DOHH2 (cell line): Measurements from ENCODE around the gene GJC2.

Experiments used
- H3F3A ChIP-seq: fragments of 200-600 bp; sonication (generic), shearing (Covaris generic); 2 replicates; pipeline ENCODE4 v1.6.0; 2016; ENCODE audit warnings: antibody characterized with exemption, mild to moderate bottlenecking; ENCODE audit not compliant: control insufficient read depth, insufficient read depth
- H3K27ac ChIP-seq: fragments of 200-600 bp; sonication (generic); 2 replicates; pipeline ENCODE4 v1.5.1; 2014; ENCODE audit warnings: low read depth, mild to moderate bottlenecking, low read length, moderate library complexity
- H3K27me3 ChIP-seq: fragments of 200-600 bp; sonication (generic); 2 replicates; pipeline ENCODE4 v1.6.1; 2014; ENCODE audit warnings: mild to moderate bottlenecking, low read length, mixed read lengths; ENCODE audit not compliant: control insufficient read depth
- H3K36me3 ChIP-seq: fragments of 200-600 bp; sonication (generic); 2 replicates; pipeline ENCODE4 v1.6.1; 2014; ENCODE audit warnings: mild to moderate bottlenecking, low read length, moderate library complexity, mixed read lengths; ENCODE audit not compliant: control insufficient read depth
- H3K4me1 ChIP-seq: fragments of 200-600 bp; sonication (generic); 2 replicates; pipeline ENCODE4 v1.6.1; 2014; ENCODE audit warnings: mild to moderate bottlenecking, low read length, mixed read lengths; ENCODE audit not compliant: control insufficient read depth
- H3K4me2 ChIP-seq: fragments of 200-600 bp; sonication (generic); 2 replicates; pipeline ENCODE4 v1.6.0; 2014; ENCODE audit warnings: mild to moderate bottlenecking, low read length, moderate library complexity
- H3K4me3 ChIP-seq: fragments of 200-600 bp; sonication (generic); 2 replicates; pipeline ENCODE4 v1.5.1; 2014; ENCODE audit warnings: mild to moderate bottlenecking, low read length, mixed read lengths
- H3K79me2 ChIP-seq: fragments of 200-600 bp; sonication (generic); 2 replicates; pipeline ENCODE4 v1.6.1; 2014; ENCODE audit warnings: mild to moderate bottlenecking, low read length, mixed read lengths; ENCODE audit not compliant: control insufficient read depth
- H3K9me2 ChIP-seq: fragments of 200-600 bp; sonication (generic); replicated peaks from 2 replicates; pipeline ENCODE4 v1.6.1; 2014; ENCODE audit warnings: mild to moderate bottlenecking, low read length, mixed read lengths; ENCODE audit not compliant: control insufficient read depth
- H3K9me3 ChIP-seq: fragments of 200-600 bp; sonication (generic); 2 replicates; pipeline ENCODE4 v1.6.1; 2014; ENCODE audit warnings: antibody characterized with exemption, low read length, mixed read lengths; ENCODE audit not compliant: control insufficient read depth, insufficient read depth
- H4K20me1 ChIP-seq: fragments of 200-600 bp; sonication (generic); 2 replicates; pipeline ENCODE4 v1.6.0; 2014; ENCODE audit warnings: low read depth, mild to moderate bottlenecking, antibody characterized with exemption, low read length, moderate library complexity; ENCODE audit not compliant: control insufficient read depth, insufficient read depth
- CTCF ChIP-seq: fragments of 200-600 bp; sonication (generic); IDR thresholded peaks from one replicate; pipeline ENCODE4 v1.5.1; 2014; ENCODE audit warnings: antibody characterized with exemption, mild to moderate bottlenecking, low read depth, low read length; ENCODE audit not compliant: poor library complexity, severe bottlenecking
- EZH2phosphoT487 ChIP-seq: fragments of 200-600 bp; sonication (generic); IDR thresholded peaks from 2 replicates; pipeline ENCODE4 v1.6.1; 2017; ENCODE audit warnings: borderline replicate concordance, mild to moderate bottlenecking, antibody characterized with exemption, low read length, moderate library complexity, mixed read lengths

Gene GJC2

DNA sequence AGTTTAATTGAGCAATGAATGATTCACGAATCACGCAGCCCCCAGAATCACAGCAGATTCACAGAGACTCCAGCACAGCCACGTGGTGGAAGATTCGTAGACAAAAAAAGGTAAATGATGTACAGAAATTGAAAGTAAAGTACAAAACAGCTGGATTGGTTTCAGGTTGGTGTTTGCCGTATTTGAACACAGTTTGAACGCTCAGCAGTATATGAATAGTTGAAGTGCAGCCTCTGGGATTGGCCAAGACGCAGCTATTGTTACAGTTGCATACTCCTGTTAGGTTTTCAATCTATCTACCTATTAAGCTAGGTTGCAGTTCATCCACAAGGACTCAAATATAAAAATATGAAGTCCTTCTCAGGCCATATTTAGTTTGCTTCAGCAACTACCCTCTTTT lies 37.6 kb upstream of the GJC2 start:
- no peak overlapping the region for H3K4me3 ChIP-seq
- peaks cover 18% of the 10 kb centered on the region for H3K79me2 ChIP-seq
- H3K4me2 ChIP-seq: no peak overlapping the region
- peaks cover 17% of the 10 kb centered on the region for H3K4me1 ChIP-seq
- no peaks in the 10 kb centered on the region for H3K9me2 ChIP-seq
- no peak overlapping the region for H3K27ac ChIP-seq
- TF ChIP-seq CTCF (no peak), EZH2phosphoT487 (no peak)
- no peaks in the 10 kb centered on the region for H3K27me3 ChIP-seq
- H4K20me1 ChIP-seq: no peaks in the 10 kb centered on the region
- peaks cover 5% of the 10 kb centered on the region; the same call in 1 of the 2 replicates for H3F3A ChIP-seq
- peaks cover 5% of the 10 kb centered on the region; the same call in 1 of the 2 replicates for H3K36me3 ChIP-seq
- no peaks in the 10 kb centered on the region for H3K9me3 ChIP-seq

DNA sequence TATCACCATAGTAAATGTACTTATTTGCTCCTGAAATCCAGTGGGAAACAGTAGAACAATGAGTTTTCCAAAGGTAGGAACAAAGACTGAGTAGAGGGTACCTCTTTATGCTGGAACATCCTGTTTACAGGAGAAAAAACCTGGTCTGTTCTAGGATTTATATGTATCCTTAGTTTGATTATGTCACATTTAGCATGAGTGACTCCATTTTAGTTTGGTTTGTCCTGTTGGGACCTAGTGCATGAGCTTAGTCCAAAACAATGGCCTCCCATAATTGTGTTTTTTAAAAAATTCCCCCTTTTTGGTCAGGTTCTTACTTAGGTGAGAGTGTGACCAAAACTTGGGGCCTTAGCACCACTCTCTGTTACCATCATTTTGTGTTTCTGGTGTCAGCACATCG lies 37.1 kb upstream of the GJC2 start:
- no peaks in the 10 kb centered on the region for H3K9me2 ChIP-seq
- H3K4me3 ChIP-seq: no peak overlapping the region
- peaks cover 2% of the 10 kb centered on the region; the same call in 1 of the 2 replicates for H3K36me3 ChIP-seq

DNA sequence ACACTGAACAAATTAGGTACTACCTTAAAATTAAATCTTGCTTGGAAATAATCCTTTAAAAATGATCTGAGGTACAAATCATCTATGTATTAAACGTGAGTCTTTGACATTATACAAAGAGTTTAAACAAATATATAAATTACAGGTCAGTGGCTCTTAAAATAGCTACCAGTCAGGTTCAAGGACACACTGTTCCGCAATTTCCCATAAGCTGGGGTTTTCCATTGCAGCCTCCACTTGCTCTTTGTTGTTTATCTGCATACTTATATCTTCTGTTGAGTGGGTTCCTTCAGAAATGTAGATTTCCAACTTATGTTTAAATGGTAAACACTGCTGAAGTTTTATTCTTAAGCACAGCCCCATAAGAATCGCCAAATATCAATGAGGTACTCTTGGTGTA lies 34.9 kb upstream of the GJC2 start:
- H3F3A ChIP-seq: peaks cover 5% of the 10 kb centered on the region; the same call in 1 of the 2 replicates
- TF ChIP-seq CTCF (no peak), EZH2phosphoT487 (no peak)
- no peak overlapping the region for H3K4me2 ChIP-seq
- no peaks in the 10 kb centered on the region for H3K27me3 ChIP-seq
- no peaks in the 10 kb centered on the region for H3K36me3 ChIP-seq
- H3K4me1 ChIP-seq: peaks cover 7% of the 10 kb centered on the region
- H3K9me3 ChIP-seq: peaks cover 5% of the 10 kb centered on the region; the same call in 1 of the 2 replicates
- no peaks in the 10 kb centered on the region for H3K79me2 ChIP-seq
- no peak overlapping the region for H3K27ac ChIP-seq
- no peaks in the 10 kb centered on the region for H4K20me1 ChIP-seq
- H3K4me3 ChIP-seq: no peak overlapping the region
- no peaks in the 10 kb centered on the region for H3K9me2 ChIP-seq

More for the DNA sequence above, 37.1 kb upstream of the GJC2 start:
- Histone ChIP-seq H3F3A (peaks cover 5% of the 10 kb centered on the region; the same call in 1 of the 2 replicates), H4K20me1 (no peaks in the 10 kb centered on the region), H3K4me2 (no peak overlapping the region), H3K9me3 (no peaks in the 10 kb centered on the region), H3K27me3 (no peaks in the 10 kb centered on the region), H3K27ac (no peak overlapping the region), H3K79me2 (peaks cover 15% of the 10 kb centered on the region), H3K4me1 (peaks cover 17% of the 10 kb centered on the region)
- TF ChIP-seq EZH2phosphoT487 (no peak), CTCF (no peak)

- Histone ChIP-seq H3K36me3 (no peaks in the 10 kb centered on the region), H3K4me2 (no peak overlapping the region), H3F3A (no peaks in the 10 kb centered on the region), H4K20me1 (no peaks in the 10 kb centered on the region), H3K27ac (no peak overlapping the region), H3K4me3 (no peak overlapping the region), H3K79me2 (no peaks in the 10 kb centered on the region), H3K4me1 (peaks cover 10% of the 10 kb centered on the region), H3K9me3 (peaks cover 8% of the 10 kb centered on the region; the same call in 1 of the 2 replicates), H3K27me3 (no peaks in the 10 kb centered on the region), H3K9me2 (no peaks in the 10 kb centered on the region)
- no peak for TF ChIP-seq CTCF
- no peak for TF ChIP-seq EZH2phosphoT487
Observed at GRCh38 chr1:228117335-228117734, 32.4 kb upstream of the GJC2 start.
